Ascending aorta (tissue), 2 donors: ENCODE results near the gene KCNIP3. TPM values are rescaled to one million over a fixed set of nuclear protein-coding genes. Genes with fewer than 3 reads are reported as not detected.
A peak's percentile ranks its signal among the peaks of the same experiment; 100 is the strongest.

ENCODE experiments used
- DNase-seq, 2 donors: peaks; one replicate each; pipeline ENCODE4 v3.0.0-alpha.2; 2019; ENCODE audit warnings: low spot score in 2 of 2
- H3K27ac ChIP-seq, 2 donors: fragments of 200-600 bp; sonication (generic); one replicate each; pipeline ENCODE4 v1.5.1; 2016 to 2017; ENCODE audit warnings: mild to moderate bottlenecking in 1 of 2
- H3K27me3 ChIP-seq: fragments of 200-600 bp; sonication (generic); one replicate; pipeline ENCODE4 v1.5.1; 2017
- H3K36me3 ChIP-seq, 2 donors: fragments of 200-600 bp; sonication (generic); one replicate each; pipeline ENCODE4 v1.5.1; 2016
- H3K4me1 ChIP-seq, 2 donors: fragments of 200-600 bp; sonication (generic); one replicate each; pipeline ENCODE4 v1.5.1; 2016 to 2017; ENCODE audit warnings: mild to moderate bottlenecking in 1 of 2
- H3K4me3 ChIP-seq, 2 donors: fragments of 200-600 bp; sonication (generic); one replicate each; pipeline ENCODE4 v1.5.1; 2016 to 2017; ENCODE audit warnings: mild to moderate bottlenecking in 1 of 2
- H3K9me3 ChIP-seq, 2 donors: fragments of 200-600 bp; sonication (generic); one replicate each; pipeline ENCODE4 v1.5.1; 2016
- intact Hi-C: fragments of 100-400 bp; cut with DNase I; formaldehyde crosslinking; loops from one replicate; pipeline ENCODE4 v1.15.1; 2023
- total RNA-seq: library from RNA; depleted of rRNA; stranded (reverse); fragments of >200 nt; gene quantifications from one replicate; pipeline ENCODE4 v1.1.0, GENCODE V29; 2016
- TF ChIP-seq, protein P1 (sequence below), 3 experiments: fragments of 200-600 bp in 2 of 3; fragments of 450-650 bp in 1 of 3; sonication (generic) in 2 of 3; IDR thresholded peaks; one replicate each; pipeline ENCODE4 v1.5.1; 2016 to 2019; ENCODE audit warnings: antibody characterized with exemption in 3 of 3, mild to moderate bottlenecking in 1 of 3, moderate library complexity in 1 of 3

KCNIP3 gene
- total RNA-seq, 1 donor from 2014 or later: 5.2 TPM

DNA sequence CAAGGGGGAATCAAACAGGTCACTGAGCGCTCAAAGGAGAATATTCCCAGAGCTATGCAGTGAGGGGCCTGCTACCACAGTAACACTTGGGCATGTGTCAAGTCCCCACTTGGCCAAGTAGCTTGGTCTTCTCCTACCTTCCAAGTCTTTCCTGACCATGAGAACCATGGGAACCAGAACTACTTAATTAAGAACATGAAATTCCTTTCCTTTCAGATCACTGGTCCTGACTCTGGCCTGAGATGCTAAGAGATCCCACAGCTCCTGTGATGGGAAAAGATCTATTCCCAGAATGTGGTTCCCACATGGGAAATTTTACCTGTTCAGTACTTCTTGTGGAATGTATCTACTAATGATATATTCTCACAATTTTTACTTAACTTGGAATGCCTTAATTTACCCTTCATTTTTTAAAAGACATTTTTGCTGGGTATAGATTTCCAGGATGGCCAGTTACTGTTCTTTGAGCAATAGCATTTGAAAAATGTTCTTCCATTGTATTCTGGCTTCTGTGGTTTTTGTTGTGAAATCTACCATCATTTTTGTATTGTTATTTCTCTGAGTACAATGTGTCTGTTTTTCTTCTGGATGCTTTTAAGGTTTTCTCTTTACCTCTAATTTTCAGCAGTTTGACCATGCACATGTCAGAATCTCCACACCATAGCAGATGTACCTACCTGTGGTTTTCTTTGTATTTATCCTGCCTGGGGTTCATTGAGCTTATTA is 37.9 kb downstream of the KCNIP3 start:
- DNase-seq: no peak
- no peak overlapping the region for H3K27ac ChIP-seq
- H3K4me1 ChIP-seq: no peaks in the 10 kb centered on the region
- intact Hi-C loops: no loop called here
- TF ChIP-seq, protein P1, sequence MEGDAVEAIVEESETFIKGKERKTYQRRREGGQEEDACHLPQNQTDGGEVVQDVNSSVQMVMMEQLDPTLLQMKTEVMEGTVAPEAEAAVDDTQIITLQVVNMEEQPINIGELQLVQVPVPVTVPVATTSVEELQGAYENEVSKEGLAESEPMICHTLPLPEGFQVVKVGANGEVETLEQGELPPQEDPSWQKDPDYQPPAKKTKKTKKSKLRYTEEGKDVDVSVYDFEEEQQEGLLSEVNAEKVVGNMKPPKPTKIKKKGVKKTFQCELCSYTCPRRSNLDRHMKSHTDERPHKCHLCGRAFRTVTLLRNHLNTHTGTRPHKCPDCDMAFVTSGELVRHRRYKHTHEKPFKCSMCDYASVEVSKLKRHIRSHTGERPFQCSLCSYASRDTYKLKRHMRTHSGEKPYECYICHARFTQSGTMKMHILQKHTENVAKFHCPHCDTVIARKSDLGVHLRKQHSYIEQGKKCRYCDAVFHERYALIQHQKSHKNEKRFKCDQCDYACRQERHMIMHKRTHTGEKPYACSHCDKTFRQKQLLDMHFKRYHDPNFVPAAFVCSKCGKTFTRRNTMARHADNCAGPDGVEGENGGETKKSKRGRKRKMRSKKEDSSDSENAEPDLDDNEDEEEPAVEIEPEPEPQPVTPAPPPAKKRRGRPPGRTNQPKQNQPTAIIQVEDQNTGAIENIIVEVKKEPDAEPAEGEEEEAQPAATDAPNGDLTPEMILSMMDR (IDR thresholded peaks at IDR 0.05): no peak
- no peaks in the 10 kb centered on the region for H3K27me3 ChIP-seq
- H3K36me3 ChIP-seq: no peaks in the 10 kb centered on the region
- H3K4me3 ChIP-seq: no peak overlapping the region
- no peaks in the 10 kb centered on the region for H3K9me3 ChIP-seq

DNA sequence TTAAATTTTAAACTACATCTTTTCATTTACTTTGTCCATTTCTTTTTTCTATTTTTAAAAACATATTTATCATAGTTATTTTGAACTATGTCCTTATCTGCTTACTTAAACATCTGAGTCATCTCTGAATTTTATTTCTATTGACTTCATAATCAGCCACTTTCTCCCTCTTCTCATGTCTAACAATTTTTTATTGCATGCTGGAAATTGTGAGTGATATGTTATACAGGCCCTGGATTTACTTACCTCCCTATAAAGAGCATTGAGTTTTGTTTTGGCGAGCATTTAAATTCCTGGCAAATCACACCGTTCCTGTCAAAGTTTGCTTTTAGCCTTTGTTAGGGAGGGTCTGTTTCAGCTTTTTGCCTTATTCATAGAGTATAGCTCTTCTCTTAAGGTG is 39.3 kb downstream of the KCNIP3 start:
- H3K4me3 ChIP-seq: no peak overlapping the region
- no peak for DNase-seq
- H3K36me3 ChIP-seq: no peaks in the 10 kb centered on the region
- TF ChIP-seq, protein P1 (IDR thresholded peaks at IDR 0.05): no peak
- no peak overlapping the region for H3K27ac ChIP-seq
- H3K9me3 ChIP-seq: no peaks in the 10 kb centered on the region
- H3K4me1 ChIP-seq: no peaks in the 10 kb centered on the region
- H3K27me3 ChIP-seq: no peaks in the 10 kb centered on the region
- intact Hi-C loops: no loop called here

DNA sequence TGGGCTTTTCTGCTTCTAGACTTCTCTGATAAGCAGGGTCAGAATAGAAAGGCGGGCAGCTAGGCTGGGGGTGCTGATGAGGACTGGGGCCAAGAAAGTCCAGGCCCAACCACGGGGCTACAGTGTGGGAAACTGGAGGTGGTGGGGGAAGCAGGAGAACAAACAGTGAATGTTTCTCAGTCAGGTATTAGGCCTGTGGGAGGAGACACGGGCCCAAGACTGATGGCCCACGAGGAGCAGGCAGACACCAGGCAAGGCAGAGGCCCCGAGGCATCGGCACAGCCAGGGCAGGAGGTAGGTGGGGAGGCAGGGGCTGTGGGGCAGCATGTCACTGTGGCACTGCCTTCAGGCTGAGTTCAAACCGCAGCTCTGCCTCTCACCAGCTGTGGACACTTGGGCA is 40.7 kb downstream of the KCNIP3 start:
- H3K27ac ChIP-seq: no peak overlapping the region
- TF ChIP-seq, protein P1 (IDR thresholded peaks at IDR 0.05): no peak
- no peaks in the 10 kb centered on the region for H3K9me3 ChIP-seq
- no peaks in the 10 kb centered on the region for H3K27me3 ChIP-seq
- no peak for DNase-seq
- no peaks in the 10 kb centered on the region for H3K4me1 ChIP-seq
- H3K4me3 ChIP-seq: no peak overlapping the region
- intact Hi-C loops: no loop called here
- H3K36me3 ChIP-seq: no peaks in the 10 kb centered on the region

DNA sequence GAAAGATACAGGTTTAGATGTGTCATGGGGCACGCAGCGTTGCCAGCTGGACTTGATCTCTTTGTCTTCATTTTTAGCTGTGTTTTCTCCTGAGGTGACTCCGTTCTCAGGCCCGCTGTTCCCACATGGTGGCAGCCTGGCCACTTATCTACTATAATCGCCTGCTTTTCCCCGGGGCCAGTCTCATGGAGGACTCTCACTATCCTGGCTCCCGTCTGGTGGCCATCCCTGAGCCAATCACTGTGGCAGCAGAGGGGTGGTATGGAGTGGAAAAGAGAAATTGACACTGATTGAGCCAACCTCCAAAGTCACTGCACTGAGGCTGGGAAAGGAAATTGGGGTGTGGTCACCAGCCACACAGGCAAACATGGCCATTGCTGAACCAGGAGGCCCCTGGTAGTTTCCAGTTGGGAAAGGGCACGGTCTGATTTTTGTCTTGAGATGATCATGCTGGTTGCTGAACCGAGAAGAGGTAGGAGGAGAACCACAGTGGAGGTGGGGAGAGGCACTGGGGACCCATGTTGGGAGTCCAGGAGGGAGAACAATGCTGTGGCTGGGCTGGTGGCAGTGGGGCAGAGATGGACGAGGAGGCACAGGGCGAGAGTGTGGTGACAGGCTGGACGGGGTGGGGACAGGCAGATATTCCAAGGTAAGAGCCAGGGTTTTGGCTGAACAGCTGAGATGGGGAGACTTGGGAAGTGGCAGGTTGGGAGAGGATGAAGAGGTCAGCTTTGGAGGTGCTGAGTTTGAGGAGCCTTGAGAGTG is 45.6 kb downstream of the KCNIP3 start:
- DNase-seq: peak; percentile 0 to 44
- H3K4me3 ChIP-seq: no peak overlapping the region
- intact Hi-C loops: no loop called here
- no peaks in the 10 kb centered on the region for H3K27me3 ChIP-seq
- no peak overlapping the region for H3K27ac ChIP-seq
- H3K9me3 ChIP-seq: no peaks in the 10 kb centered on the region
- peaks cover 5 to 14% of the 10 kb centered on the region in 2 donors for H3K4me1 ChIP-seq
- TF ChIP-seq, protein P1 (IDR thresholded peaks at IDR 0.05): no peak
- no peaks in the 10 kb centered on the region for H3K36me3 ChIP-seq

DNA sequence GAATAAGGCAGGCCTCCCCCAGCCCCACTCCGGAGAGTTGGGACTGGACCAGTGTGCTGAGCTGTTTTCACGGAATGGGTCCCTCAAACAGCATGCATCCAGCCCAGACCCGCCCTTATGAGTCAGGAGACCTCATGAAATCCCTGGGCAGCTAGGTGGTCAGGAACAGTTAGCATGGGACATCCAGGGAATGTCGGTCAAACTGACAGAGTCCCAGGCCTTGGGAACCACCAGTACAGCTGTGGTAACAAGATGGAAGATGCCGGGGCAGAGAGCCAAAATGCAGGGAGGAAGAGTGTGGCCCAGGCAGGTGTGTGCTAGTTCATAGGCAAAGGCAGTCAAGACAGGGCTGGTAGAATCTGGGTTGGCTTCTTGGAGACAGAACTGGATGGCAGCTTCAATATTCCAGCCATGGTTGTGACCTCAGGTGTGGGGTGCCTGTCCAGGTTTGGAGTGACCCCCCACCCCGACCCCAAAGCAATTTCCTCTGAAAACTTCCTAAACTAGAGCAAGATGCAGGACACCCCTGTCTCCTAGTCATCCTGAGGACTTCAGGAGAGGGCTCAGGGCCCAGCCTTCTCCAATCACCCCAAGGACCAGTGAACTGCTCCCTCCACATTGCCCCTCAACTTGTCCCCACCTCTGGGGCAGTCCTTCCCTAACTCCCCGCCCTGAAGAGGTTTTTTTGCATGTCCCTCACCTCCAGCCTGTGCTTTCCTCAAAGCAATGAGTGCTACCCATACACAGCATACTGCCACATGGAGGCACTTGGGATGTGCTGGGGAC is 46.5 kb downstream of the KCNIP3 start:
- H3K27me3 ChIP-seq: no peaks in the 10 kb centered on the region
- H3K4me3 ChIP-seq: no peak overlapping the region
- peak; percentile 1 to 57 for DNase-seq
- no peak overlapping the region for H3K27ac ChIP-seq
- H3K9me3 ChIP-seq: no peaks in the 10 kb centered on the region
- intact Hi-C loops: no loop called here
- peaks cover 5 to 14% of the 10 kb centered on the region in 2 donors for H3K4me1 ChIP-seq
- H3K36me3 ChIP-seq: no peaks in the 10 kb centered on the region
- TF ChIP-seq, protein P1 (IDR thresholded peaks at IDR 0.05): no peak
